CD4-positive, alpha-beta memory T cell (primary cell): ENCODE data around the gene MRPS23. TPM values are rescaled to one million over a fixed set of nuclear protein-coding genes. Genes with fewer than 3 reads are reported as not detected.

Experiments used
- CTCF ChIA-PET: fragments of 350-600 bp; sonication (Branson Sonifier 250); formaldehyde crosslinking; loops from one replicate; lab custom pipeline; 2021; ENCODE audit warnings: inconsistent platforms; ENCODE audit not compliant: partially characterized antibody; lab: Charles Lee
- POLR2A ChIA-PET: fragments of 350-600 bp; sonication (Branson Sonifier 250); formaldehyde crosslinking; loops from one replicate; lab custom pipeline; 2021; ENCODE audit not compliant: partially characterized antibody; lab: Charles Lee
- DNase-seq, 5 donors: peaks; one replicate each; pipeline versions ENCODE4 v3.0.0 to v3.0.0-alpha.2; 2020 to 2022; ENCODE audit warnings: mixed read lengths in 1 of 5
- H3K27ac ChIP-seq: one replicate; pipeline ENCODE4 v1.7.0; 2013; ENCODE audit warnings: low read depth, low read length
- H3K27me3 ChIP-seq: 2 replicates; pipeline ENCODE4 v1.7.0; 2013; ENCODE audit warnings: mild to moderate bottlenecking, low read length, moderate library complexity; ENCODE audit not compliant: insufficient read depth
- H3K36me3 ChIP-seq: 2 replicates; pipeline ENCODE4 v1.7.0; 2013; ENCODE audit warnings: mild to moderate bottlenecking, low read length, moderate library complexity; ENCODE audit not compliant: insufficient read depth
- H3K4me1 ChIP-seq: 2 replicates; pipeline ENCODE4 v1.7.0; 2013; ENCODE audit warnings: mild to moderate bottlenecking, low read length, moderate library complexity; ENCODE audit not compliant: insufficient read depth
- H3K4me3 ChIP-seq, 2 donors: one replicate each; pipeline ENCODE4 v1.7.0; 2013; ENCODE audit warnings: low read length in 2 of 2, mild to moderate bottlenecking in 1 of 2
- H3K9me3 ChIP-seq, 2 donors: one replicate each; pipeline ENCODE4 v1.7.0; 2013; ENCODE audit warnings: low read length in 2 of 2, control low read depth in 1 of 2; ENCODE audit not compliant: control insufficient read depth in 1 of 2
- H3K27ac Mint-ChIP-seq, 7 donors: one replicate each; pipeline ENCODE4 v1.8.0; 2020 to 2021; ENCODE audit warnings: mixed read lengths in 7 of 7, mild to moderate bottlenecking in 6 of 7, inconsistent platforms in 3 of 7, moderate library complexity in 3 of 7
- H3K27me3 Mint-ChIP-seq, 2 donors: one replicate each; pipeline ENCODE4 v1.8.0; 2020 to 2021; ENCODE audit warnings: mixed read lengths in 2 of 2
- H3K36me3 Mint-ChIP-seq, 2 donors: one replicate each; pipeline ENCODE4 v1.8.0; 2020 to 2021; ENCODE audit warnings: mixed read lengths in 2 of 2, inconsistent platforms in 1 of 2, mild to moderate bottlenecking in 1 of 2
- H3K4me1 Mint-ChIP-seq, 4 donors: one replicate each; pipeline ENCODE4 v1.8.0; 2020 to 2021; ENCODE audit warnings: mixed read lengths in 4 of 4, mild to moderate bottlenecking in 1 of 4
- H3K4me3 Mint-ChIP-seq, 8 donors: one replicate each; pipeline ENCODE4 v1.8.0; 2020 to 2021; ENCODE audit warnings: mixed read lengths in 8 of 8, mild to moderate bottlenecking in 7 of 8, moderate library complexity in 6 of 8, inconsistent platforms in 3 of 8
- H3K9me3 Mint-ChIP-seq, 8 donors: one replicate each; pipeline ENCODE4 v1.8.0; 2020 to 2021; ENCODE audit warnings: mixed read lengths in 8 of 8, mild to moderate bottlenecking in 5 of 8, inconsistent platforms in 3 of 8, moderate library complexity in 1 of 8
- intact Hi-C: fragments of 100-400 bp; cut with micrococcal nuclease; formaldehyde crosslinking; loops from one replicate; pipeline ENCODE4 v1.15.1; 2023
- polyA plus RNA-seq, 2 donors: library from polyadenylated mRNA; unstranded; fragments of 300-500 nt; fragmentation: Illumina TruSeq; gene quantifications; one replicate each; pipeline ENCODE4 v1.2.3, GENCODE V29; 2021
- total RNA-seq, 2 experiments: library from RNA; stranded (reverse); gene quantifications; one replicate each; pipeline ENCODE4 v1.2.3, GENCODE V29; 2021

MRPS23 gene
- total and polyA plus RNA-seq, 4 experiments from 2014 or later, result 28.7 to 41.7 (median 32.6) TPM

DNA sequence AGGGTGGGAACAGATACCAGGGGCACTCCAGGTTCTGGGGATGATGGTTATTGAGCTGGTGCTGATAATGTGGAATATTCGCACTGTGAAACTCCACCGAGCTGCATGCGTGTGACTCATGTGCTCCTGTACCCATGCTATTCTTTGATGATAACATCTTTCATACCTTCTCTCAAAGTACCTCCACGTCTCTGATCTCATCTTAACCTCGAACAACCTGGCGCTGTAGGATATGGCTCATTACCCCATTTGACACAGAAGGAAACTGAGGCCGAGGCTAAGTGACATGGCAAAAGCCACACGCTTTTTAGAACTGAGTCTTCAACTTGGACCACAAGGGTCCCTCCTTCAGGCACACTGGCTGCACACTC is 30.2 kb upstream of the MRPS23 start:
- Histone ChIP-seq H3K4me3 (no peak overlapping the region), H3K9me3 (no peaks in the 10 kb centered on the region), H3K27me3 (peaks cover 3% of the 10 kb centered on the region), H3K27ac (no peak overlapping the region), H3K36me3 (no peaks in the 10 kb centered on the region), H3K4me1 (peaks cover 8% of the 10 kb centered on the region)
- peak in 2 of 5 donors; percentile 15 to 61 for DNase-seq
- H3K9me3 Mint-ChIP-seq, result no peaks in the 10 kb centered on the region
- H3K36me3 Mint-ChIP-seq, result no peaks in the 10 kb centered on the region
- H3K4me1 Mint-ChIP-seq, result peaks cover 5 to 23% (median 12%) of the 10 kb centered on the region in 4 donors
- POLR2A ChIA-PET, result no interaction called here
- H3K4me3 Mint-ChIP-seq, result no peak overlapping the region
- peaks cover 2 to 9% of the 10 kb centered on the region in 2 donors for H3K27me3 Mint-ChIP-seq
- intact Hi-C loops, result no loop called here
- peak overlapping the region in 2 of 7 donors; percentile 6 to 52 for H3K27ac Mint-ChIP-seq
- CTCF ChIA-PET, result interaction anchor here (1.0 to 1.4 kb wide), 3 partner anchors 9 to 115 kb away, joined by 3 to 4 read pairs (median 3); no protein-coding TSS in a partner anchor

DNA sequence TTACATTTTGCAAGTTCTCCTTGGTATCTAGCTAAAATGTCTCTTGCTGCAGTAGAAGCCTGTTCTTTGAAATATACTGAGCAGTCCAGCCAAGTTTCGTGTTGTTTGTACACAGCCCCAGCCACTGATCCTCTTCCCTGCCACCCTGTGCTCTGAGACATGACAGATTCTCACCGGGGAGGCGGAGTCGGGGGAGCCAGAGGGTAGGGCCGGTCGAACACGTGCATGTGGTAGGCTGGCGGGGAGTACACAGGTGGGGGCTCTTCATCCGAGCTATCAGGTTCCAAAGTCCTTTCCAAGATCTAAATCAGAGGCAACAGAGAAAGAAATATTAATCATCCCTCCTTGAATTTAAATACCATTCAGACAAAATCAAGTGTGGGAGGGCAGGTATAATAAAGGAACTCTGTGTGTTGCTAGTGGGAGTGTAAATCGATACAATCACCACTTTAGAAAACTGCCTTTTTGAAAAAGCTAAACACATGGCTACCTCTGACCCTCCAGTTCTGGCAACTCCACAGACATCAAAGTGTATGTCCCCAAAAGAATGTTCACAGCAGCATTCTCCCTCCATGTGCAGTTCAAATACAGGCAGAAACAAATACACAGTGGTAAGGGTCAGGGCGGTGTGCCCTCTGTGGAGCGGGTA is 29.7 kb upstream of the MRPS23 start:
- no peaks in the 10 kb centered on the region for H3K36me3 ChIP-seq
- peaks cover 3% of the 10 kb centered on the region for H3K27me3 ChIP-seq
- Mint-ChIP-seq H3K9me3 (no peaks in the 10 kb centered on the region), H3K27me3 (peaks cover 2 to 9% of the 10 kb centered on the region in 2 donors), H3K36me3 (no peaks in the 10 kb centered on the region), H3K4me3 (no peak overlapping the region), H3K27ac (peak overlapping the region in 1 of 7 donors; percentile 6), H3K4me1 (peaks cover 5 to 23% (median 12%) of the 10 kb centered on the region in 4 donors)
- ChIA-PET CTCF (interaction anchor here (1.0 to 1.4 kb wide), 3 partner anchors 10 to 115 kb away, joined by 3 to 4 read pairs (median 3); no protein-coding TSS in a partner anchor), POLR2A (no interaction called here)
- peaks cover 9% of the 10 kb centered on the region for H3K4me1 ChIP-seq
- intact Hi-C loops, result no loop called here
- DNase-seq, result no peak
- H3K27ac ChIP-seq, result no peak overlapping the region
- no peaks in the 10 kb centered on the region for H3K9me3 ChIP-seq
- H3K4me3 ChIP-seq, result no peak overlapping the region

GRCh38 chr17:57877803-57878377 is 28.0 kb upstream of the MRPS23 start:
- Histone ChIP-seq H3K27ac (no peak overlapping the region), H3K4me3 (no peak overlapping the region), H3K27me3 (peaks cover 3% of the 10 kb centered on the region), H3K9me3 (no peaks in the 10 kb centered on the region), H3K4me1 (peaks cover 22% of the 10 kb centered on the region), H3K36me3 (no peaks in the 10 kb centered on the region)
- ChIA-PET CTCF (interaction anchor here (0.9 to 2.6 kb wide), 2 partner anchors 11 to 121 kb away, joined by 3 to 7 read pairs; no protein-coding TSS in a partner anchor), POLR2A (interaction anchor here (0.7 to 1.1 kb wide), 2 partner anchors 46 to 110 kb away, joined by 3 read pairs; partner anchors contain the start of gene VEZF1)
- Mint-ChIP-seq H3K4me1 (peaks cover 7 to 33% (median 18%) of the 10 kb centered on the region in 4 donors), H3K27ac (no peak overlapping the region), H3K9me3 (no peaks in the 10 kb centered on the region), H3K36me3 (no peaks in the 10 kb centered on the region), H3K4me3 (no peak overlapping the region), H3K27me3 (peaks cover 7 to 16% of the 10 kb centered on the region in 2 donors)
- intact Hi-C loops, result no loop called here
- no peak for DNase-seq

GRCh38 chr17:57876866-57877237 is 27.0 kb upstream of the MRPS23 start:
- no peak for DNase-seq
- H3K27me3 Mint-ChIP-seq, result peaks cover 7 to 17% of the 10 kb centered on the region in 2 donors
- no peak overlapping the region for H3K27ac Mint-ChIP-seq
- Histone ChIP-seq H3K4me3 (no peak overlapping the region), H3K4me1 (peaks cover 22% of the 10 kb centered on the region), H3K27ac (no peak overlapping the region), H3K27me3 (peaks cover 3% of the 10 kb centered on the region), H3K9me3 (no peaks in the 10 kb centered on the region), H3K36me3 (no peaks in the 10 kb centered on the region)
- no peaks in the 10 kb centered on the region for H3K36me3 Mint-ChIP-seq
- H3K4me1 Mint-ChIP-seq, result peaks cover 7 to 33% (median 18%) of the 10 kb centered on the region in 4 donors
- ChIA-PET CTCF (interaction anchor here (2.6 kb wide), 1 partner anchor 123 kb away, joined by 7 read pairs; no protein-coding TSS in a partner anchor), POLR2A (no interaction called here)
- no peak overlapping the region for H3K4me3 Mint-ChIP-seq
- intact Hi-C loops, result no loop called here
- no peaks in the 10 kb centered on the region for H3K9me3 Mint-ChIP-seq

DNA sequence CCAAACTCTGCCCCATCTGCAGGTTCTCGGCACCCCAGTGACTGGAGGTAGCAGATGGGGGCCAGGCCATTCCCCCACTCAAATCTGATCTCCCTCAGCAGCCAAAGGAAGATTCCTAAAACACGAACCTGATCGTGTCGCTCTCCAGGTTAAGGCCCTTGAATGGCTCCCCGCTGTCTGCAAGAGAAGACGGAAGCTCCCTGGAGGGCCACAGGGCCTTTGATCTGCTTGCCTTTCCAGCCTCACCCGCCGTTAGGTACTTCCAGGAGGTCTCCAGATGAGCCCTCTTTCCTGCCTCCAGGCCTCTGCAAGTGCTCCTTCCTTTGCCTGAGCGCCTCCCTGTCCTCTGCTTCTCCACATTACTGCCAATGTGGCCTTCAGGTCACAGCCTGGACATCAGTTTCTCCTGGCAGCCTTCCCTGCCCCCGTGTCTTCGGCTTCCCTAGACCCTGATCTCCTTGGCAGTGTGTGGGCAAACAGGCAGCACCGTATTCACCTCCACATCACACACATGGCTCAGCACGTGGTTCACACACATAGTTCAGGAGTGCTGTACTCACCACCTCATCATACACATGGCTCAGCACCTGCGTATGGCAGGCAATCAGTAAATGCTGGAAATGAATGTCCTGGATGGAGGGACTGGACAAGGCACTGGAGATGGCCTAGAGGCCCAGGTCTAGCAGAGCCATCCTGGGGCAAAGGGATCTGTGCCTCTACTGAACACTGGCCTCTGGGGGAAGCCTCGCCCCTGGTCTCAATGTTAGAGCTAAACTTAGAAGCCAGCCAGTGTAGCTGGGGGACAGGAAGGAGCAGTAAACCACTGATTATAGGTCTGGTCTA is 26.4 kb upstream of the MRPS23 start:
- ChIA-PET POLR2A (no interaction called here), CTCF (interaction anchor here (2.6 kb wide), 1 partner anchor 123 kb away, joined by 7 read pairs; no protein-coding TSS in a partner anchor)
- Mint-ChIP-seq H3K27me3 (peaks cover 7 to 17% of the 10 kb centered on the region in 2 donors), H3K36me3 (no peaks in the 10 kb centered on the region), H3K9me3 (no peaks in the 10 kb centered on the region), H3K4me1 (peaks cover 7 to 33% (median 18%) of the 10 kb centered on the region in 4 donors), H3K4me3 (no peak overlapping the region), H3K27ac (no peak overlapping the region)
- Histone ChIP-seq H3K27me3 (peaks cover 3% of the 10 kb centered on the region), H3K4me3 (no peak overlapping the region), H3K4me1 (peaks cover 22% of the 10 kb centered on the region), H3K9me3 (no peaks in the 10 kb centered on the region), H3K36me3 (no peaks in the 10 kb centered on the region), H3K27ac (no peak overlapping the region)
- DNase-seq, result no peak
- intact Hi-C loops, result no loop called here

- H3K27ac ChIP-seq, result no peak overlapping the region
- no peak overlapping the region for H3K4me3 ChIP-seq
- peaks cover 7 to 27% (median 18%) of the 10 kb centered on the region in 4 donors for H3K4me1 Mint-ChIP-seq
- no peak for DNase-seq
- H3K36me3 Mint-ChIP-seq, result no peaks in the 10 kb centered on the region
- H3K27ac Mint-ChIP-seq, result no peak overlapping the region
- POLR2A ChIA-PET, result no interaction called here
- no peaks in the 10 kb centered on the region for H3K9me3 ChIP-seq
- H3K4me3 Mint-ChIP-seq, result no peak overlapping the region
- peaks cover 22% of the 10 kb centered on the region for H3K4me1 ChIP-seq
- H3K36me3 ChIP-seq, result no peaks in the 10 kb centered on the region
- CTCF ChIA-PET, result interaction anchor here (1.3 kb wide), 1 partner anchor 16 kb away, joined by 4 read pairs; no protein-coding TSS in a partner anchor
- no peaks in the 10 kb centered on the region for H3K9me3 Mint-ChIP-seq
- intact Hi-C loops, result no loop called here
- H3K27me3 ChIP-seq, result peaks cover 3% of the 10 kb centered on the region
- peaks cover 7 to 17% of the 10 kb centered on the region in 2 donors for H3K27me3 Mint-ChIP-seq
Observed at GRCh38 chr17:57875290-57876022, 25.6 kb upstream of the MRPS23 start.
